D721Med (cell line): Measurements from ENCODE around the gene ZNF606.

Experiments
- DNase-seq: peaks from one replicate; pipeline ENCODE4 v3.0.0; 2011; ENCODE audit warnings: low spot score; ENCODE audit not compliant: insufficient read length
- FAIRE-seq: peaks from 2 replicates; lab custom pipeline; 2011; peaks lifted over from hg19 to GRCh38; lab: Jason Lieb, UNC
- TF ChIP-seq, protein P1 (sequence below): IDR thresholded peaks from 2 replicates; pipeline ENCODE4 v1.5.1; 2012; ENCODE audit warnings: mild to moderate bottlenecking, control low read depth; ENCODE audit not compliant: insufficient read depth; ENCODE audit errors: missing control alignments

Gene ZNF606

DNA sequence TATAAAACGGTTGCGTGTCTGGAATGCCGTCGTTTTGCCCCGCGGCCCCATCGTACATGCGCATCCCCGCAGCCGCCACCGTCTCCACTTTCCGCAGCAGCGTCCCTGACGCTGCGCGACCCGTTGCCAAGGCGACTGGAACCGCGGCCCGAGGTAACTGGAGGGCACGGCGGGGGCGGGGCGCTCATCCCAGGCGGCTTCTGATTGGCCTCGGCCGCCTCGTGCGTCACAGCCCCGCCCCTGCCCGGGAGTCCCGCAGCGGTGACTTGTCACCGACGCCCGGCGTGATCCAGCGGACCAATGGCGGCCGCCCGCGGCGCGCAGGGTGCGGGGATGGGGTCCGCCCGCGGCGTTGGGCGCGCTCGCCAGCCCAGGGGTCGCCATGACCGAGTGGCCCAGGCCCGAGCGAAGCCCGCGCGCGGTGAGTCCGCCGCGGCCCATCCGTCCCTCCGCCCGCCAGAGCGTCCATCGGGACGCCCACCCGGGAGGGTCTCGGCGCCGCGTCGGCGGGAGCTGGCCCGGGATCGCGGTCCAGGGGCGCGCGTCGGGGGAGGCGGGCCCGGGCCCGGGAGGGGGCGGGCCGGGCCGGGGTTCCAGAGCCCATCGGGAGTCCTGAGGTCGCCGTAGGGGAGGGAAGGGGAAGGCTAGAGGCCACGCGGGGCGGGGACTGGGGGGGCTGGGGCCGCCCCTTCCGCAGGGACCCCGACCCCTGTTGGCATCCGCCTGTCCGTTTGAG lies 31.3 kb upstream of the ZNF606 start, which contains the start of gene ZSCAN1:
Gene ZSCAN1, plus strand, starts transcription at position 285 of the 736 bp plus-strand sequence. CDS start 3,812 bp downstream, outside the sequence.
- TF ChIP-seq, protein P1, sequence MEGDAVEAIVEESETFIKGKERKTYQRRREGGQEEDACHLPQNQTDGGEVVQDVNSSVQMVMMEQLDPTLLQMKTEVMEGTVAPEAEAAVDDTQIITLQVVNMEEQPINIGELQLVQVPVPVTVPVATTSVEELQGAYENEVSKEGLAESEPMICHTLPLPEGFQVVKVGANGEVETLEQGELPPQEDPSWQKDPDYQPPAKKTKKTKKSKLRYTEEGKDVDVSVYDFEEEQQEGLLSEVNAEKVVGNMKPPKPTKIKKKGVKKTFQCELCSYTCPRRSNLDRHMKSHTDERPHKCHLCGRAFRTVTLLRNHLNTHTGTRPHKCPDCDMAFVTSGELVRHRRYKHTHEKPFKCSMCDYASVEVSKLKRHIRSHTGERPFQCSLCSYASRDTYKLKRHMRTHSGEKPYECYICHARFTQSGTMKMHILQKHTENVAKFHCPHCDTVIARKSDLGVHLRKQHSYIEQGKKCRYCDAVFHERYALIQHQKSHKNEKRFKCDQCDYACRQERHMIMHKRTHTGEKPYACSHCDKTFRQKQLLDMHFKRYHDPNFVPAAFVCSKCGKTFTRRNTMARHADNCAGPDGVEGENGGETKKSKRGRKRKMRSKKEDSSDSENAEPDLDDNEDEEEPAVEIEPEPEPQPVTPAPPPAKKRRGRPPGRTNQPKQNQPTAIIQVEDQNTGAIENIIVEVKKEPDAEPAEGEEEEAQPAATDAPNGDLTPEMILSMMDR: no peak
- FAIRE-seq (no peak), DNase-seq (peak; percentile 79)

DNA sequence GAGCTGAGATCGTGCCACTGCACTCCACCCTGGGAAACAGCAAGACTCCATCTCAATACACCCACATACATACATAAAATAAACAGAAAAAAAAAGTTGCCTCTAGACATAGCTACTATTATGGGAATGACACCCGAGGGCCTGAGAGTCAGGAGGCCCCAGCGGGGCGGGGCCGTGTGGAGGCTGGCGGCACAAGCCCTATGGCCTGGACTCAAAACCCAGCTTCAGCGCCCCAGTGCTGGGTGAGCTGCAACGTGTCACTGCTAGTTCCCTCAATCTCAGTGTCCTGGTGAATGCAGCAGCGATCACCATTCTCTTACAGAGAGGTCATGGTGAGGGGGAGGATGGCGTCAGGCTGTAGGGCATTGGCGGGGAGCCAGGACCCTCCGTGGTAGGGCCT lies 22.0 kb upstream of the ZNF606 start:
- DNase-seq (no peak), FAIRE-seq (no peak)
- TF ChIP-seq, protein P1: no peak

DNA sequence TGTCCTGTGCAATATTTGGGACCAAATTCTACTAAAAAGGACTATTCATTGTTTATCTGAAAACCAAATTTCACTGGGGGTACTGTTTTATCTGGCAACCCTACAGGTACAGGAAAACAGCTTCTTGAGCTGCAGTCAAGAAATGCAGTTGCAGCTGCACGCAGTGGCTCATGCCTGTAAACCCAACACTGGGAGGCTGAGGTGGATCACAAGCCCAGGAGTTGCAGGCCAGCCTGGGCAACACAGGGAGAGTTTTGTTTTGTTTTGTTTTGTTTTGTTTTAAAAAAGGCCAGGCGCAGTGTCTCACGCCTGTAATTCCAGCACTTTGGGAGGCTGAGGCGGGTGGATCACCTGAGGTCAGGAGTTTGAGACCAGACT lies 19.7 kb upstream of the ZNF606 start:
- TF ChIP-seq, protein P1: no peak
- FAIRE-seq: no peak
- no peak for DNase-seq

DNA sequence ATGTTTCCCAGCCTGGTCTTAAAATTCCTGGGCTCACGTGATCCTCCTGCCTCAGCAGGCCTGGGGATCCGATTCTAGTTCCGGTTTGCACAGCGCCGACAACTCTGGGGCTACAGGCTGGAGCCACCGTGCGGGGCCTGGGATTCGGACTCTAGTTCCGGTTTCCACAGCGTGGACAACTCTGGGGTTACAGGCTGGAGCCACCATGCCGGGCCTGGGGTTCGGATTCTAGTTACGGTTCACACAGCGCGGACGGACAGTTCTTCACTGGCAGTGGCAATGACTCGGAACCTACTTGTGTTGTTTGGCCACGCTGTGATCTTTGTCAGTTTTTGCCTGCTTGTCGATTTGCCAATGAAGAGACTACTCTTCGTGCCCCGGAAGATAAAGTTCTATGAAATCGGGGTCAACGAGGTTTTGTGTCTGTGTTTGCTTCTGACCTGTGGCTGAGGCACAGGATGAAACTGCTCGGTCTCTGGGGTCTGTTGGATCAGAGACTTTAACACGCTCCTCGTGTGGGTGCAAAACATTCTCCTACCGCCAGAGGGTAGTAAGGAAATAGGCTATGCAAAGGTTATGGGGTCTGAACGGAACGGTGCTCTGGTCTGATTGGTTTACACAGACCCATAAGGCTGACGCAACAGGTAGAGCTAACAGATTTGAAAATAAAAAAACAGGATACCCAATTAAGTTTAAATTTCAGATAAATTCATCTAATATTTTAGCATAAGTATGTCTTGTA lies 19.1 kb upstream of the ZNF606 start:
- DNase-seq (peak; percentile 79), FAIRE-seq (no peak)

DNA sequence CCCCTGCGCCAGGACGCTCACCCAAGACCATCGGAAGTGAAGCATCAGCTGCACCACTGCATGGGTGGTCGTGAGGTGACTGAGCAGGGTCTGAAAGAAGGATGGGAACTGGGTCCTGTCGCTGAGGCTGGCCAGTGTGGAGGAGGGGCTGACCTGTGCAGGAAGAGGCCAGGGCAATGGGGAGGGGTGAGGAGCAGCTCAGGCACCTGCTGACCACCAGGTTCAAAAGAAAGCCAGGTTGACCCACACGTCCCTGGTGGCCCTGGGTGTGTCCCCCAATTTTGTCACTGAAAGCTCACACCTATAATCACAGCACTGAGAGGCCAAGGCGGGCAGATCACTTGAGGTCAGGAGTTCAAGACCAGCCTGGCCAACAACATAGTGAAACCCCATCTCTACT lies 17.5 kb upstream of the ZNF606 start:
- FAIRE-seq: no peak
- DNase-seq: no peak
- TF ChIP-seq, protein P1: no peak

More for the DNA sequence above, 19.1 kb upstream of the ZNF606 start:
- TF ChIP-seq, protein P1: peak; percentile 89

DNA sequence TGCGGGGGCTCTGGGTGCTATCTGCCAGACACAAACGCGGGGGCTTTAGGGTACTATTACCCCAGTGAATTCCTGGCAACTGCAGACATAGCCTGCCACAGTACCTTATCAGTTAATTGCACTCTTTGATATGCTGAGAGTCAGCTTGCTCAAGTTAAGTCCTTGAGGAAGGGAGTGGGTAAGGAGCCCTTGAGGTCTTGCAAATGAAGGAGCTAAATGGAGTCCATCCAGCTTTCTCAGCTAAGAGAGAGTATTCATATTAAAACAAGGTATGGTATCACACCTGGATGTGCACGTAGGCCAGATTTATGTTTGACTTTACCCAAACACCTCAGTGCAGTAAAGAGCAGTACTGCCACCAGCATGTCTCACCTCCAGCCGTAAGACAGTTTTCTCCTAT lies 11.5 kb upstream of the ZNF606 start:
- TF ChIP-seq, protein P1: no peak
- DNase-seq (no peak), FAIRE-seq (no peak)

DNA sequence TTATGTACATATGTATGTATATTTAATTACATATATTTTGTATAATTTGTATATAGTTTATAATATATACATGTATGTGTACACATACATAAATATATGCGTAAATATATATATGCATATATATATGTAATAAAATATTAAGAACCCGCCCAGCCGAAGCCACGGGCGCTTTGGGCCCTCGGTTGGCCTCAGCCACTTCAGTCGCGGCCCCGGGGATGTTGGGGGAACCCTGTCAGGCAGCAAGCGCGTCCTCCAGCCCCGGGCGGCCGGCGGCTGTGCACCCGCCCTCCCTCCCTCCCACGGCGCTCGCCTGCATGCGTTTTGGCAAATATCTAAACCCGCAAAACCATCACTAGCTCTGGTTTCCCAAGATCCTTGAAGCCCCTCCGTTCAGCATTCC lies 7.9 kb upstream of the ZNF606 start:
- DNase-seq (no peak), FAIRE-seq (no peak)
- TF ChIP-seq, protein P1: no peak
